ENCODE results near the gene ZNF398. TPM values are rescaled to one million over a fixed set of nuclear protein-coding genes. Genes with fewer than 3 reads are reported as not detected.
A peak's percentile ranks its signal among the peaks of the same experiment; 100 is the strongest.

The ZNF398 gene, protein sequence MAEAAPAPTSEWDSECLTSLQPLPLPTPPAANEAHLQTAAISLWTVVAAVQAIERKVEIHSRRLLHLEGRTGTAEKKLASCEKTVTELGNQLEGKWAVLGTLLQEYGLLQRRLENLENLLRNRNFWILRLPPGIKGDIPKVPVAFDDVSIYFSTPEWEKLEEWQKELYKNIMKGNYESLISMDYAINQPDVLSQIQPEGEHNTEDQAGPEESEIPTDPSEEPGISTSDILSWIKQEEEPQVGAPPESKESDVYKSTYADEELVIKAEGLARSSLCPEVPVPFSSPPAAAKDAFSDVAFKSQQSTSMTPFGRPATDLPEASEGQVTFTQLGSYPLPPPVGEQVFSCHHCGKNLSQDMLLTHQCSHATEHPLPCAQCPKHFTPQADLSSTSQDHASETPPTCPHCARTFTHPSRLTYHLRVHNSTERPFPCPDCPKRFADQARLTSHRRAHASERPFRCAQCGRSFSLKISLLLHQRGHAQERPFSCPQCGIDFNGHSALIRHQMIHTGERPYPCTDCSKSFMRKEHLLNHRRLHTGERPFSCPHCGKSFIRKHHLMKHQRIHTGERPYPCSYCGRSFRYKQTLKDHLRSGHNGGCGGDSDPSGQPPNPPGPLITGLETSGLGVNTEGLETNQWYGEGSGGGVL
- total RNA-seq = 10 to 100 TPM in 3 of 9 donors, 1 to 10 TPM in 6; 6.5 to 14.4 (median 8.9) TPM
- 1 to 10 TPM; 2.1 to 4.9 TPM for polyA plus RNA-seq
- long read RNA-seq, donor 1, partial matches to known transcripts = 6 of 7 reads
- long read RNA-seq, donor 1, other reads (novel, unspliced or antisense) = 0 of 7 reads
- long read RNA-seq, donor 2, partial matches to known transcripts = 0 of 5 reads
- long read RNA-seq, donor 2, other reads (novel, unspliced or antisense) = 5 of 5 reads
- long read RNA-seq, donor 3, partial matches to known transcripts = 5 of 9 reads
- long read RNA-seq, donor 3, other reads (novel, unspliced or antisense) = 1 of 9 reads

- 0 to 1% (median 1%) methylated on average over 18 to 79 of the region's 79 CpGs for WGBS, 4 donors
- H3K4me3 ChIP-seq = peak within 1 kb of the TSS; percentile 70 to 98 (median 86)
- ATAC-seq (peak; percentile 67 to 94 (median 90)), DNase-seq (peak; percentile 78 to 90 (median 80))
- H3K4me1 ChIP-seq = peaks cover 0 to 28% (median 13%) of the 10 kb centered on the region in 12 donors
- H3K9me3 ChIP-seq = no peaks in the 10 kb centered on the region
- peak within 1 kb of the TSS; percentile 62 to 95 (median 89) for H3K27ac ChIP-seq
- H3K27me3 ChIP-seq = no peaks in the 10 kb centered on the region
- intact Hi-C loops (cut with DNase I) = loop anchor here in 4 of 10 donors (1.0 to 2.0 kb wide), 2 partner anchors 20 to 21 kb away; partner anchors contain the start of gene ZNF425 (in 4 of the 4)
- no peaks in the 10 kb centered on the region for H3K36me3 ChIP-seq
- TF ChIP-seq POLR2A (IDR thresholded peaks at IDR 0.05) = no peak
- TF ChIP-seq, protein P1, sequence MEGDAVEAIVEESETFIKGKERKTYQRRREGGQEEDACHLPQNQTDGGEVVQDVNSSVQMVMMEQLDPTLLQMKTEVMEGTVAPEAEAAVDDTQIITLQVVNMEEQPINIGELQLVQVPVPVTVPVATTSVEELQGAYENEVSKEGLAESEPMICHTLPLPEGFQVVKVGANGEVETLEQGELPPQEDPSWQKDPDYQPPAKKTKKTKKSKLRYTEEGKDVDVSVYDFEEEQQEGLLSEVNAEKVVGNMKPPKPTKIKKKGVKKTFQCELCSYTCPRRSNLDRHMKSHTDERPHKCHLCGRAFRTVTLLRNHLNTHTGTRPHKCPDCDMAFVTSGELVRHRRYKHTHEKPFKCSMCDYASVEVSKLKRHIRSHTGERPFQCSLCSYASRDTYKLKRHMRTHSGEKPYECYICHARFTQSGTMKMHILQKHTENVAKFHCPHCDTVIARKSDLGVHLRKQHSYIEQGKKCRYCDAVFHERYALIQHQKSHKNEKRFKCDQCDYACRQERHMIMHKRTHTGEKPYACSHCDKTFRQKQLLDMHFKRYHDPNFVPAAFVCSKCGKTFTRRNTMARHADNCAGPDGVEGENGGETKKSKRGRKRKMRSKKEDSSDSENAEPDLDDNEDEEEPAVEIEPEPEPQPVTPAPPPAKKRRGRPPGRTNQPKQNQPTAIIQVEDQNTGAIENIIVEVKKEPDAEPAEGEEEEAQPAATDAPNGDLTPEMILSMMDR (IDR thresholded peaks at IDR 0.05) = peak; percentile 18 to 98 (median 84)
Observed at GRCh38 chr7:149147072-149147751, at the start of gene ZNF398. TSS of gene ZNF398 (plus strand) at chr7:149147453. CDS start at chr7:149147743, 290 bp downstream.

DNA sequence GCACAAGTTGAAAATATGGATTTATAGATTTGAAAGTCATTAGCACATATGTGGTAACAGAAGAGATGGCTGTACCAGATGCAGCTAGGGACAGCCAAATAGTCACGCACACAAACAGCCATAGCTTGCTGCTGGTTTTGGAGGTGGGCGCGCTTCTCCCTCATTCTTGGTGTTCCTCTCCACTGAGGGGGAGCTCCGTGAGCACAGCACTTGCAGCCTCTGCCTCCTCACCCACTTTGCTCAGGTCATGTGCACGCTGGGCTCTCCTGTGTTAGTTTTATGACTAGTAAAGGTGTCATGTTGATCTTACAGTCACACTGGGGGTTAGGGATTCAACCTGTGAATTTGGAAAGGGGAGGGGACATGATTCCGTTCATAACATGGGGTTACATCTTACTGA, 48.2 kb upstream of the ZNF398 start:
- intact Hi-C loops (cut with DNase I) = no loop called here
- no peaks in the 10 kb centered on the region for H3K36me3 ChIP-seq
- ATAC-seq (no peak), DNase-seq (no peak)
- no peaks in the 10 kb centered on the region for H3K9me3 ChIP-seq
- whole genome bisulfite sequencing, 4 donors = 62 to 87% (median 85%) methylated on average over 6 of the region's 6 CpGs
- no peak overlapping the region for H3K27ac ChIP-seq
- no peak overlapping the region for H3K4me3 ChIP-seq
- TF ChIP-seq POLR2A (IDR thresholded peaks at IDR 0.05) = no peak
- TF ChIP-seq, protein P1 (IDR thresholded peaks at IDR 0.05) = no peak
- no peaks in the 10 kb centered on the region for H3K4me1 ChIP-seq
- H3K27me3 ChIP-seq = no peaks in the 10 kb centered on the region

GRCh38 chr7:149100821-149101220, 46.4 kb upstream of the ZNF398 start:
- DNase-seq (no peak), ATAC-seq (no peak)
- H3K27me3 ChIP-seq = no peaks in the 10 kb centered on the region
- TF ChIP-seq POLR2A (IDR thresholded peaks at IDR 0.05) = no peak
- H3K27ac ChIP-seq = no peak overlapping the region
- WGBS, 4 donors = 92 to 96% (median 93%) methylated on average over 2 of the region's 2 CpGs
- no peaks in the 10 kb centered on the region for H3K9me3 ChIP-seq
- peaks cover 0 to 3% (median 0%) of the 10 kb centered on the region in 9 donors for H3K36me3 ChIP-seq
- H3K4me3 ChIP-seq = no peak overlapping the region
- no peaks in the 10 kb centered on the region for H3K4me1 ChIP-seq
- intact Hi-C loops (cut with DNase I) = no loop called here

- no peak for ATAC-seq
- H3K27ac ChIP-seq = no peak overlapping the region
- 63 to 74% (median 71%) methylated on average over 1 of the region's 1 CpG for WGBS, 4 donors
- H3K9me3 ChIP-seq = no peaks in the 10 kb centered on the region
- intact Hi-C loops (cut with DNase I) = no loop called here
- TF ChIP-seq, protein P1 (IDR thresholded peaks at IDR 0.05) = no peak
- no peak for TF ChIP-seq POLR2A (IDR thresholded peaks at IDR 0.05)
- no peak overlapping the region for H3K4me3 ChIP-seq
- H3K27me3 ChIP-seq = no peaks in the 10 kb centered on the region
- H3K36me3 ChIP-seq = peaks cover 0 to 3% (median 0%) of the 10 kb centered on the region in 9 donors
- H3K4me1 ChIP-seq = no peaks in the 10 kb centered on the region
- DNase-seq = no peak
Observed at GRCh38 chr7:149102666-149103065, 44.6 kb upstream of the ZNF398 start.
